Trophoblast cell (in vitro differentiated cells and primary cell): ENCODE results near the gene PTPRN2.
"Not testable (repeated sequence)": the region's sequence is repeated elsewhere in the genome, so short reads cannot be mapped to it uniquely, and the experiment has no call there.

Source experiments
- DNase-seq, 2 donors: peaks; one replicate each; pipeline ENCODE4 v3.0.0-alpha.2; 2016
- H2AFZ ChIP-seq: 2 replicates; pipeline ENCODE4 v1.6.1; 2013; ENCODE audit warnings: low read length, moderate library complexity, mild to moderate bottlenecking; ENCODE audit not compliant: insufficient read depth, poor library complexity
- H2AK5ac ChIP-seq: 2 replicates; pipeline ENCODE4 v1.6.1; 2013; ENCODE audit warnings: mild to moderate bottlenecking, low read length
- H2BK120ac ChIP-seq: 2 replicates; pipeline ENCODE4 v1.6.1; 2013; ENCODE audit warnings: low read length, mild to moderate bottlenecking, moderate library complexity; ENCODE audit not compliant: insufficient read depth, poor library complexity
- H2BK12ac ChIP-seq: 2 replicates; pipeline ENCODE4 v1.6.1; 2013; ENCODE audit warnings: mild to moderate bottlenecking, low read length, moderate library complexity
- H2BK5ac ChIP-seq: 2 replicates; pipeline ENCODE4 v1.6.1; 2013; ENCODE audit warnings: low read length, low read depth, moderate library complexity, mild to moderate bottlenecking; ENCODE audit not compliant: poor library complexity
- H3K14ac ChIP-seq: 2 replicates; pipeline ENCODE4 v1.6.1; 2013; ENCODE audit warnings: mild to moderate bottlenecking, low read length
- H3K18ac ChIP-seq: 2 replicates; pipeline ENCODE4 v1.6.1; 2013; ENCODE audit warnings: mild to moderate bottlenecking, low read length
- H3K23ac ChIP-seq: 2 replicates; pipeline ENCODE4 v1.6.1; 2013; ENCODE audit warnings: low read length
- H3K27ac ChIP-seq: 2 replicates; pipeline ENCODE4 v1.5.1; 2013; ENCODE audit warnings: low read depth, mild to moderate bottlenecking, inconsistent platforms, low read length, moderate library complexity
- H3K27me3 ChIP-seq: 2 replicates; pipeline ENCODE4 v1.6.1; 2013; ENCODE audit warnings: inconsistent platforms, mild to moderate bottlenecking, low read length, moderate library complexity; ENCODE audit not compliant: insufficient read depth
- H3K36me3 ChIP-seq, 2 experiments: 1 replicate in 1 of 2; 2 replicates in 1 of 2; pipeline ENCODE4 v1.6.1; 2013; ENCODE audit warnings: low read length in 2 of 2, mild to moderate bottlenecking in 2 of 2, moderate library complexity in 1 of 2; ENCODE audit not compliant: insufficient read depth in 2 of 2, control insufficient read depth in 1 of 2
- H3K4ac ChIP-seq: 2 replicates; pipeline ENCODE4 v1.6.1; 2013; ENCODE audit warnings: low read depth, mild to moderate bottlenecking, low read length, moderate library complexity
- H3K4me1 ChIP-seq, 2 experiments: 1 replicate in 1 of 2; 2 replicates in 1 of 2; pipeline ENCODE4 v1.6.1; 2013; ENCODE audit warnings: low read length in 2 of 2, mild to moderate bottlenecking in 2 of 2, moderate library complexity in 1 of 2; ENCODE audit not compliant: insufficient read depth in 2 of 2, control insufficient read depth in 1 of 2
- H3K4me2 ChIP-seq: 2 replicates; pipeline ENCODE4 v1.6.1; 2013; ENCODE audit warnings: inconsistent platforms, mild to moderate bottlenecking, low read length, moderate library complexity
- H3K4me3 ChIP-seq: 2 replicates; pipeline ENCODE4 v1.5.1; 2013; ENCODE audit warnings: mild to moderate bottlenecking, low read depth, low read length, inconsistent platforms
- H3K79me1 ChIP-seq: one replicate; pipeline ENCODE4 v1.6.1; 2013; ENCODE audit warnings: low read length
- H3K79me2 ChIP-seq: 2 replicates; pipeline ENCODE4 v1.6.1; 2013; ENCODE audit warnings: low read length, mild to moderate bottlenecking; ENCODE audit not compliant: control insufficient read depth, insufficient read depth, poor library complexity
- H3K9ac ChIP-seq: 2 replicates; pipeline ENCODE4 v1.6.1; 2013; ENCODE audit warnings: mild to moderate bottlenecking, low read length
- H3K9me3 ChIP-seq: 2 replicates; pipeline ENCODE4 v1.6.1; 2013; ENCODE audit warnings: low read depth, mild to moderate bottlenecking, control low read depth, inconsistent platforms, low read length; ENCODE audit not compliant: insufficient read depth
- H4K12ac ChIP-seq: 2 replicates; pipeline ENCODE4 v1.6.1; 2013; ENCODE audit warnings: low read depth, mild to moderate bottlenecking, low read length, moderate library complexity
- H4K8ac ChIP-seq: 2 replicates; pipeline ENCODE4 v1.6.1; 2013; ENCODE audit warnings: low read depth, mild to moderate bottlenecking, low read length, moderate library complexity
- H4K91ac ChIP-seq: one replicate; pipeline ENCODE4 v1.6.1; 2013; ENCODE audit warnings: low read depth, mild to moderate bottlenecking, low read length, moderate library complexity
- WGBS: extraction: QIAGEN DNeasy Blood & Tissue Kit; methylation state at CpG from one replicate; pipeline ENCODE4 v1.1.7; 2013; ENCODE audit warnings: missing lambda C conversion rate; ENCODE audit not compliant: insufficient read length, insufficient coverage; ENCODE audit errors: extremely low coverage; 5-methylcytosine and 5-hydroxymethylcytosine counted together

PTPRN2 gene

GRCh38 chr7:157564517-157565177, 1023.0 kb downstream of the PTPRN2 start:
- Histone ChIP-seq H3K4ac (no peak overlapping the region), H2AFZ (no peak overlapping the region), H3K9me3 (peaks cover 18% of the 10 kb centered on the region), H3K36me3 (no peaks in the 10 kb centered on the region), H3K14ac (no peak overlapping the region), H3K4me2 (no peak overlapping the region), H3K18ac (no peak overlapping the region), H2AK5ac (no peak overlapping the region), H3K27ac (no peak overlapping the region), H3K79me2 (no peaks in the 10 kb centered on the region), H4K8ac (no peak overlapping the region), H3K27me3 (no peaks in the 10 kb centered on the region), H4K12ac (no peak overlapping the region), H3K23ac (no peak overlapping the region), H3K79me1 (no peaks in the 10 kb centered on the region), H3K4me1 (no peaks in the 10 kb centered on the region), H2BK12ac (no peak overlapping the region), H3K4me3 (no peak overlapping the region), H2BK120ac (no peak overlapping the region), H3K9ac (no peak overlapping the region), H2BK5ac (no peak overlapping the region), H4K91ac (no peak overlapping the region)
- WGBS, result no CpG with 5 or more reads among the region's 18 CpGs
- no peak for DNase-seq

GRCh38 chr7:157563467-157564135, 1024.0 kb downstream of the PTPRN2 start:
- Histone ChIP-seq H3K4me3 (peak overlapping the region; percentile 12), H3K9me3 (peaks cover 18% of the 10 kb centered on the region)
- H3K14ac ChIP-seq, H2BK5ac ChIP-seq, H3K23ac ChIP-seq, H3K36me3 ChIP-seq, H3K4me2 ChIP-seq, H2AK5ac ChIP-seq, H2BK120ac ChIP-seq, H3K79me2 ChIP-seq, H3K4me1 ChIP-seq, H3K27me3 ChIP-seq, H3K79me1 ChIP-seq, H3K27ac ChIP-seq, H3K9ac ChIP-seq, H2AFZ ChIP-seq, H4K8ac ChIP-seq, H3K18ac ChIP-seq, H4K91ac ChIP-seq, H4K12ac ChIP-seq, DNase-seq, H3K4ac ChIP-seq, H2BK12ac ChIP-seq: not testable (repeated sequence)
- no CpG with 5 or more reads among the region's 20 CpGs for WGBS

GRCh38 chr7:157562522-157563398, 1024.9 kb downstream of the PTPRN2 start:
- not testable (repeated sequence) for H2BK5ac ChIP-seq, H4K8ac ChIP-seq, H4K91ac ChIP-seq, H3K18ac ChIP-seq, H3K27me3 ChIP-seq, H3K27ac ChIP-seq, H2BK12ac ChIP-seq, H3K4me1 ChIP-seq, H2AFZ ChIP-seq, H3K9ac ChIP-seq, H3K79me1 ChIP-seq, H3K14ac ChIP-seq, H3K4me2 ChIP-seq, H3K4ac ChIP-seq, H2AK5ac ChIP-seq, H2BK120ac ChIP-seq, H4K12ac ChIP-seq, H3K23ac ChIP-seq, H3K79me2 ChIP-seq, DNase-seq, H3K36me3 ChIP-seq
- Histone ChIP-seq H3K4me3 (peak overlapping the region; percentile 0), H3K9me3 (peaks cover 18% of the 10 kb centered on the region)
- no CpG with 5 or more reads among the region's 44 CpGs for WGBS

- H3K27ac ChIP-seq, result no peak overlapping the region
- no peak overlapping the region for H3K4me2 ChIP-seq
- DNase-seq, result no peak
- no peak overlapping the region for H3K14ac ChIP-seq
- H3K4me3 ChIP-seq, result no peak overlapping the region
- peaks cover 23% of the 10 kb centered on the region for H3K9me3 ChIP-seq
- no peak overlapping the region for H2BK5ac ChIP-seq
- no peak overlapping the region for H3K23ac ChIP-seq
- H4K8ac ChIP-seq, result no peak overlapping the region
- no peak overlapping the region for H3K9ac ChIP-seq
- no peak overlapping the region for H3K4ac ChIP-seq
- H2BK12ac ChIP-seq, result no peak overlapping the region
- WGBS, result no CpG with 5 or more reads among the region's 13 CpGs
- no peak overlapping the region for H4K91ac ChIP-seq
- no peaks in the 10 kb centered on the region for H3K79me2 ChIP-seq
- no peaks in the 10 kb centered on the region for H3K79me1 ChIP-seq
- H3K18ac ChIP-seq, result no peak overlapping the region
- no peak overlapping the region for H2BK120ac ChIP-seq
- H2AK5ac ChIP-seq, result no peak overlapping the region
- no peak overlapping the region for H4K12ac ChIP-seq
- no peaks in the 10 kb centered on the region for H3K36me3 ChIP-seq
- no peak overlapping the region for H2AFZ ChIP-seq
- no peaks in the 10 kb centered on the region for H3K4me1 ChIP-seq
- no peaks in the 10 kb centered on the region for H3K27me3 ChIP-seq
Measured at GRCh38 chr7:157561816-157562410, 1025.7 kb downstream of the PTPRN2 start.
